Measurements from ENCODE around the gene LRRTM4.

The LRRTM4 gene

DNA sequence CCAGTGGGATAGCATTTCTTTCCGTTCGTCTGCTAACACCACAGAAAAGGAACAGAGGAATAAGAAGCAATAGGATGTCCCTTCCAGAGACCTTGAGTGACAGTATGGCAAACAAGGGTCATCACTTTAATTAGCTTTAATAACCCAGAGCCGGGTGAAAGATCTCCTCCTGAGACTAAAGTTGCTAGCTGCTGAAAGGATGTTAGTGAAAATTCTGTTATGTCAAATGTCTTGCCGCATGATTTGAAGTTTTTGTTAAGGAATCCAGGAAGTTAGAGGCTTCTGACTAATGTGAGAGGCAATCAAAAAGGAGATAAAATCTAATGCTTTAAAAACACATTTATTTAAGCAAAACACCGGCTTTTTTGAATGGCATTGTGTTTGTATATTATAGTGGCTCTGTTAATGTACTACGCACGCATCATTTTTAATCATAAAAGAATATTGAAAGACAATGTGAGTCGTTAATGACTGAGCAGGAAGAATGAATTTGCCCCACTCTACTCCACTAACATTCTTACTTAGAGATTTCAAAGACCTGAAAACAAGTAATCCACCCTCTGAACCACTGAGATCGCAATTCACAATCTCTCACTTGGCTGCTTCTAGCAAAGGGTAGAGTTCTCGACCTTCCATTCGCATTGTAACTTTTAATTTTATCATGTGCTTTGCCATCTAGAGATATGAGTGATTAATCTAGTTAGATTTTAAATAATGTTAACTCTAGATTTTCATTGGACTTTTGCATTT, 536.6 kb downstream of the LRRTM4 start:
- DNase-seq (ENCODE audit: low read depth), result no peak

DNA sequence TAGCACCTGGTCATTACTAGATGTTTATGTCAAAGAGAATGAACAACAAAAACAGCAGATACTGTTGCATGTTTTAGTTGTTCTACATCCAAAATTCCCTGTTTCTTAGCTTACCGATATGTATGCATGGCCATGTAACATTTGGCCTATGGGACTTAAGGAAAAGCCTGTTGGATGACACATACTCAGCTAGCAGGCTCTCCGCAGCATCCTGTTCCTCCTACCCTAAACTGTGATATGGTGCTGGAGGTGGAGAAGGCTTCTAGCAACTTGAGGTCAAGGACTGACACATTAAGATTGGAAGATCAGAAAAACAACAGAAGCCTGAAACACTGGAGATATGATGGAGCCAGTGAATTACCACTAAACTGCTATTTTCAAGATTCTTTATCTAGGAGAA, 537.8 kb downstream of the LRRTM4 start:
- no peak for DNase-seq (ENCODE audit: low read depth)

DNA sequence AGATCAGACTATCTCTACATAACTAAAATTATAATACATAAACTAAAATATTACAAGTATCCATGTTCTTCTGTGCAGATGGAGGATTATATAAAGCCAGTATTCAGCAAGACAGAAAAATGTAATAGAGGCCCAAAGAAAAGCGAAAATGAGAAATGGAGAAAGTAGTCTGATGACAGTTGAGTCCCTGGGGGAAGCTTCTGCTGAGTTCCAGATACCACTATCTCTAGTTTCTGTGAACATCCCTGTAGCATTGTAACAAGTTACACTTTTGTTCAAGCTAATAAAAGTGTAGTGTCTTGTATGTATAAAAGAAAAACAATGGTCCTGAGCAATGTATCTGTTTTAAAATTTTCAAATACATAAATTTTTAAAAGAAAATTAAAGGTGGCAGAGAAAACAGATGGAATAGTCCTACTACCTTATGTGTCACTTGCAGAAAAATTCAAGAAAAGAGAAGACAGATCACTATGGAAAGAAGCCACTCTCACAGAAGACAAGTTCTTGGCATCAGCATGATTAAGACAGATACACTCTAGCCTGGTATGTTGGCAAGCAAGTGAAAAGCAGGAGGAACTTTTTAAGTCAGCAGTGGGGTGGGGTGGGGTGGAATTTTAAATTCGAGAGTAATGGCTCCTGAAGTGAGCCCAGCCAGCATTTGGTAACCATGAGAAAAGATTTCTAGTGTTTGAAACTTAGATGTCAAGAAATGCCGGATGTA, 541.9 kb downstream of the LRRTM4 start:
- DNase-seq (ENCODE audit: low read depth), result no peak

DNA sequence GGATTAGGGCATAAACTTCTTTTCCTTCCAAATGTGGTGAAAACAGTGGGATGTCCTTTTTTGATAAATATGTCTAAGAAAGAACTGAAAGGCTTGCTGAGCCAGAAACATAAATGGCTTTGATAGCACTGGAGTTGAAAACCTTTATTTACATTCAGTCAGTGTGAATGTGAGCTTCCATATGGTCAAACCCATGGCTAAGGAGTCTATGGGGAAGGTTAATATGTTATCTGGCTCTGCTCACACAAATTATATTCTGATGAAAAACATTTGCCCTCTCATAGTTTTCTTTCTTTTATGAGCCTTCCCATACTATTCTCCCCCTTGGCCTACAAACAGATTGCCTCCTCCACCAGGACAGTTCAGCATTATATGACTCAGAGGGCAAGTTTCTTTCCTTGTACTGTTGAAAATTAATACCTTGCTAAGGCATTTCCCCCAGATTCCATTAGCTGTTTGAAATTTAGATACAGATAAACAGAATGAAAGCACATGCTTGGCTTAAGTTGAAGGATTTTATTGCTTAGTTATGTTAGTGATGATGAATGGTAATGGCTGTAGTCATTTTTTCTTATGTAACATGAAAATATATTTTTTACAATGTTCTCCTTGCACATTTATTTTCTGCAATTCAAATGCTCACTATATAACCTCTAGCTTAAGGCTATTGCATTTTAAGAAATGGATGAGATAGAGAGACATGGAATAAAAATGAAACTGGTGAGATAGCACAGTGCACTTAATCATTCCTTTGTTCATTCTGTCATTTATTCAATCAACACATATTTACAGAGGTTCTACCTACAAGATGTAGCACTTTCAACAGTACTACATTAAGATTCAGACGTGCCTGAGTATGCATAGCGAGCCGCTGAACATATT, 544.1 kb downstream of the LRRTM4 start:
- no peak for DNase-seq (ENCODE audit: low read depth)

DNA sequence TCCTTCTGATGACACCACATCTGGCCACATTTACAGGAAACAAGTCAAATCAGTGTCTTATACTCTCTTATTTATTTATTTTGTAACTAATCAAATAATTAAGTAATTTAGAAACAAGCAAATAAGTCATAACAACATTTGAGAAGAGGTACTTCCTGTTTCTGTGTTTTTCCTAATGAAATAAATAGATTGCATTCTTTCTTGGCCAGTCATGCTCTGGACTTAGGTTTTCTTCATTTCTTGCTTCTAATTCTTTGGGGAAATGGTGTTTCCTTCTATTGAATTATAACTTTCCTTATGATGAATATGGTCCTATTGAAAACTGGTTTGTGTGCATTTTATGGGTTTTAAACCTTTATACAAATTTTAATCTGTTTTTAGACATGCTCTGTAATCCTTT, 546.4 kb downstream of the LRRTM4 start:
- no peak for DNase-seq (ENCODE audit: low read depth)

DNA sequence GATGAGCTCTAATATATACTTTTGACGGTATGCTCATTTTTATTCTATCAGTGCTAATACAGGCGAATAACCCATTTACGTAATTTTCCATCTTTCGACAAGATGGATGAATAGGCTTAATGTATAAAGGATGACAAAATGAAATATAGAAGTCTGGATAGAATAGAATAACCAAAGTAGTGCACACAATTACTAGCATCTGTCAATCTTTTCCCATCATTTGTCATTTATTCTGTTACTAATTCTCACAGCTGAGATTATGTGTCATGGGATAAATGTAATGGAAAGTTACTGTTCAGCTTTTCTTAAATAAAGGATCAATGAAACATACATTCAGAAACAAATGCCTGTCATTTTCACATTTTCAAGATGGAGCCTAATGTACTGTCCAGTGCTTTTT, 548.6 kb downstream of the LRRTM4 start:
- DNase-seq (ENCODE audit: low read depth), result no peak

DNA sequence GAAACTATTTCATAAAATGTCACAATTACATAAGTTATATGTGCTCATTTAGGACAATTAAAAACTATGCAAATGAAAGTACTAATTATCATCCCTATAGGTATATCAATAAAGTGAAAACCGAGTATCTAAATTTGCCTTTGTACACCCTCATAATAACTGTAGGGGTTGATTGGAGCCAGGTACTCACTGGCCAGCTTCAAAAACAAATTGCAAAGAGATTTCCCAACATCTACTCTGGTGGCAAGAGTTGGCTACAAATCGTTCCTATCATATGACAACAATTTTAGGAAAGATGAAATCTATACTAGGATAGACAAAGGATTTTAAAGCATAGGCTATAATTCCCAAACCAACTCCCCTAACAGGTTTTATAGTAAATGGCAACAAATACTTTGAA, 556.4 kb downstream of the LRRTM4 start:
- DNase-seq (ENCODE audit: low read depth), result no peak

DNA sequence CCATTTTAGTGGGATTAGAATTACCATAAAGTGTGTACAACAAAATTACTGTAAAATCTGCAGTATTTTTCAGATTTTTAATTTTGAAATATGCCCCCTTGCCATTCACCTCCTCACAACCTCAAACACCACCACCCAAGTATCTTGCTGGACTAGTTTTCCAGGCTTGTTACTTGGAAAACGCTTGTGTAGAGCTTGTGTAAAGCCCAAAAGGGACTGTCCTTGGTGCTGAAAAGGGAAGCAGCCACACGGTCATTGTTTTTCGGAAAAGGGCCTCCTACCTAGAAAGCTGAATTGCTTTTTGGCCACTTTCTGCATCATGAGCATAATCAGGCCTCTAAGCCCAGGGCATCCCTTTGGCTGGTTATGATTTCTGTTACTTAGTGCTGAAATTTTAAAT, 563.4 kb downstream of the LRRTM4 start:
- DNase-seq (ENCODE audit: low read depth), result no peak

DNA sequence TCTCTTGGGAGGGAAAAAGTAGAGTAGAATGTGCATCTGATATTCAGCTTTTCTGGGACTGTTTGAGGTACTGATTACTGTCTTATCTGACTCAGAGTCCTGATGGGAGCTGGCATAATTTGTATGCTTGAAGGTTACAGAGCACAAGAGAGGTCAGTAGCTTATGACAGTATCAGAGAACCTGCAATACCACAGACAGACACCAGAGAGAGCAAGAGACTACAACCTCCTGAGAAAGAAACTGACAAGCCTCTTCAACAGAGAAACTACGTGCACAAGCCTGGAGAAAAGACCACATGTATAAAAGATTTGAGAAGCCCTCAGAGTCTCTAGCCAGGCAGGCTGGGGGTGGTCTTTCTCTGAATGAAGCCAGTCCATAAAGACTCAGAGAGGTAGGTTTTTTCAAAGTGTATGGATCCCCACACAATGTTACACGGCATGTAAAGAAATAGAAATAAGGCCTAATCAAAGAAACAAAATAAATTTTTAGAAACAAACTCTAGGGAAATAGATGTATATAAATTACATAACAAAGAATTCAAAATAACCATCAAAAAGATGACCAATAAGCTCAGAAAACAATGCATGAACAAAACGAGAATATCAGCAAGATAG, 568.3 kb downstream of the LRRTM4 start:
- DNase-seq (ENCODE audit: low read depth), result no peak

DNA sequence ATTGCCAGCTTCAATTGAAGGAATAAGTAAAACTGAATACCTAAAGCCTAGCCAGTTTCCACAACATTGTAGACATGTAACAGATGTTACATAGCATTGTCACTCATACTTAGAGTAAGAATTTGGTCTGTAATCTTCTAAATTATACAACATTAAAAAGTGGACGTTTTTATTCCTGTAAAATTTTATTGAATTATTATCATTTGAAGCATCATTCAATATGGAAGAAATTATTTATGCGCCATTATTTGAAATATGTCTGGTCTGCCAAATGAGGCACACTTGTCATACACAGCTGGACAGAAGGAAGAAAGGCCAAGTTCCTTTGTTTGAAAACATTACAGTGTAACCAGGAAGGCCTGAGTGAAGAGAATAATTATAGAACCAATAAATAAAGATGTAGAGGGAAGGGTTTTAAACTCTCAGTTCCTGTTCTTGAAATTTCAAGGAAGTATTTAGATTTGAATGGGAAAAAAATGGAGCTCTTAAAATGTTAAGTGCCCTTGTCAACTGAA, 575.5 kb downstream of the LRRTM4 start:
- no peak for DNase-seq (ENCODE audit: low read depth)

DNA sequence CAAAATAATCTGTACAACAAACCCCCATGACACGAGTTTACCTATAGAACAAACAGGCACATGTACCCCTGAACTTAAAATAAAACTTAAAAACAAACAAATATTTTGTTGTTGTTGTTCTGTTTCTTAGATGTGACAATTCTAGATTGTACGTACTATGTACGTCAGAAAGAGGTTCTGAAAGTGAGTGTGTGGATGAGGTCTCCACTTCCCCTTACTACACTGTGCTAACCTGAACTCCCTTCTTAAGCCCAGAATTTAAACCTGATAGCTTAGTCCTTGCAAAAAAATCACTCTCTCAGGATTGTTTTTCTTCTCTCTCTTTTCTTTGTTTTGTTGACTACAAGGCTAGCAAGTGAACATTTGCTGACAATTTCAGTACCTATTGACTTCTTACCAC, 581.6 kb downstream of the LRRTM4 start:
- no peak for DNase-seq (ENCODE audit: low read depth)

DNA sequence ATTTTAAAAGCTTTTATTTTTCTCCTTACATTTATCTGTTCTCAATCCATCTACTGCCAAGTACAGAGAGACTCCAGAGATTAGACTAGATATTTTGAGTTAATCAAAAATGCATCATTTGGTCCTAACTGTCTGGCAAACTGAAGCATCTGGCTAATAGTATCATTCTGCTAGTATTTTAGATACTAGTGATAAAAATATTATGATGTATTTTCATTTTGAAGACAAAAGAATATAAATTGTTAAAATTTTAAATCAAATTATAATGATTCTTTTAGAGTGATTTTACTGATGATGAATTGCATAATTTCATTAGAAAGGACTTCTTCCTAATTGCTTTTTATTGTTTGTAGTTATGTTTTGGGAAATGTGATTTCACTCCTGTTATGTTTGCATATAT, 584.0 kb downstream of the LRRTM4 start:
- no peak for DNase-seq (ENCODE audit: low read depth)

DNA sequence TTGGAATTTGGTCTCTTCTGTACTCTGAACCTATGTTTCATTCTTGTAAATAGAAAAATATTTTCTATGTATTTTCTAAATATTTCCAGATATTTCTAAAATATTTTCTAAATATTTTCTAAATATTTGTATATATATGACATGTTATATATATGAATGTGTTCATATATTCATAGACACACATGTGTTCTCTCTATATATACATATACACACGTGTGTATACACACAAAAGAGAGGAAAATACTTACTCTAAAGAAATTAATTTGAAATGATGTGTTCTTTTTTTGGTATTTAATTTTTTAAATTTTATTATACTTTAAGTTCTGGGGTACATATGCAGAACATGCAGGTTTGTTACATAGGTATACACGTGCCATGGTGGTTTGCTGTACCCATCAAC, 589.6 kb downstream of the LRRTM4 start:
- DNase-seq (ENCODE audit: low read depth), result no peak

DNA sequence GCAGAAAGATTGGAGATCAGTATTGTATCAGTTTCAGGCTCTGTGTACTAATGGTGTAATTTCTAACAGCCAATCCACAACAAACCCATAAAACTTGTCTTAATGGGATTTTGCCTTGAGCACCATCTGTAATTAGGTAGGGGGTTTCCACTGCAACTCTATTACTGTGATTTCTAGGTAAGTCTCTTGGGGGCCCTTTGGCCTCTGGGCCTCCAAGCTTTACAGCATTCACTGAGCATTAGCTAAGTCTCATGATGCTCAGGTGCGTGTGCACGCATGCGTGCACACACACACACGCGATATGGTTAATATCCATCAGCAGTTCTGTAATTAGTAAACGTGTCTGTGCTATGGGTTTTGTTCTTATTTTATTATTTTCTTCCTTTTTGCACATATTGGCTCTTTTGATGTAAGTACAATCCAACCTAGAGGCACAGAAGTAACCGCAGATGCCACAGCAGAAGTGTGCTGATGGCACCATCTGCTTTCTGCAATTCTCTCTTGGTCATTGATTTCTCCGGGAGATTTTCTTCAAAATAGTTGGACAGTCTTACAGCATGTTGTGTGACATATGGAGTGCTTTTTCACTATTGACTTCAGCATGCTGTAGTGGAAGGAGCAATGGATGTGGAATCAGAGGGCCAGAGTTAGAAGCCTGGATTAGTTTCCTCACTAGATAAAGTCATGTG, 592.0 kb downstream of the LRRTM4 start:
- DNase-seq (ENCODE audit: low read depth), result no peak

DNA sequence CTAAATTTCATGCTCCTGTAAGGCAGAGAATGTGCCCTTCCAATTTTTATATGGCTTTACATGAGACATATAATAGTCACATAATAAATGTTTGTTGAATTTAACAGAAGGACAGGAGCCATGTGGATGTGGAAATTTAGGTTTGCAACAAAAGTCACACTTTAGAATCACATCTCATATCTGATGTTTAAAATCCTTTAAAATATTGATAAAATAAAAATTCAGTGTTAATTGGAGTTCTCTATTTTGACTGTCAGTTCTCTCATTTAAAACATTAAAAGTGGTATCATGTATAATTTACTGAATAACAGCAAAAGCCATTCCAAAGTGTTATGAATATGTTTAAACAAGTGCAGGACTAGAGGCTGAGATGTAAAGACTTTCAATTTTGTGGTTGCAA, 594.1 kb downstream of the LRRTM4 start:
- no peak for DNase-seq (ENCODE audit: low read depth)

DNA sequence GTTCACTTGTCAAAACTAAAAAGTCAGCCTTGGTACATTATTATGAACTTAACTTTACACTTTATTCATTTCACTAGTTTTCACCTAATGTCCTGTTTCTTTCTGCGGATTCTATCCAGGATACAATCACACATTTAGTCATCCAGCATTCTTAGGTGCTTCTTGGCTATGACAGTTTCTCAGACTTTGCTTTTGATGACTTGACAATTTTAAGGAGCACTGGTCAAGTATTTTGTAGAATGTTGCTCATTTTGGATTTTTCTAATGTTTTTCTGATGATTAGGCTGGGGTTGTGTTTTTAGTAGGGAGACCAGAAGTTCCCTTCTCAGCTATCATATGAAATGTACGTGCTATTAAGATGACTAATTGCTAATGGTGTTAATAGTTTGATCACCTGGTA, 601.2 kb downstream of the LRRTM4 start:
- no peak for DNase-seq (ENCODE audit: low read depth)

DNA sequence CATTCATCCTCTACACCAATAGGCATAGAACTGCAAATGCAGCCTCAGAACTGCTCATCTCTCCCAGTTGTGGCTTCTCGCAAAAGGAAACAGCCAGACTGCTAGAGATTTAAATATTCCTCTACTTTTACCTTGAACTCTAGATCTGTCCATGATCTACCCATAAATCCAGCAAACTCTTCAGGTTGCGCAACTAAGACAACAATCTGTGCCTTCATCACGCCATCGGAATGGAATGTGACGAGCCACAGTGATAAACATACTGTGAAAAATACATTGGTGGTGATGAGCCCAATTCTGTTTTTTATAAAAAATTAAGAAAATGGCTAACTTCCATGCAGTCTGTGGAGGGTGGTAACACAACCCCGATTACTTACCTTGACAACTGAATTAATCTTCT, 626.7 kb downstream of the LRRTM4 start:
- no peak for DNase-seq (ENCODE audit: low read depth)

DNA sequence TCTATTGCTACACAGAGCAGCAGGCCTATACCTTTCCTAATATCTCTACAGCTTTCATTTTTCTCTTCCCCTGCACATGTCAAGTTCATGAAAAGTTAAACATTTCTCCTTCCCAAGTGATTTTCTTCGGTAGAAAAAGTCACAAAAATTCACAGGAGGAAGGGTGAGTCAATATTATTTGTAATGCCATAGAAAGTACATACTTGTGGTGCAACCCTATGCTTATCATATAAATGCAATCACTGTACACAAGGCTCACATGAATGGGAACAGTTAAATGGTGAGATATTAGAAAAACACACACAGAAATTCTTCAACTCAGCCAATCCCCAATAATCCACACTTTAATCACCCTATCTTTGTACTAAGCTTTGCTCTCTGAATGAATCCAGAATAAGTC, 651.6 kb downstream of the LRRTM4 start:
- DNase-seq (ENCODE audit: low read depth), result no peak

DNA sequence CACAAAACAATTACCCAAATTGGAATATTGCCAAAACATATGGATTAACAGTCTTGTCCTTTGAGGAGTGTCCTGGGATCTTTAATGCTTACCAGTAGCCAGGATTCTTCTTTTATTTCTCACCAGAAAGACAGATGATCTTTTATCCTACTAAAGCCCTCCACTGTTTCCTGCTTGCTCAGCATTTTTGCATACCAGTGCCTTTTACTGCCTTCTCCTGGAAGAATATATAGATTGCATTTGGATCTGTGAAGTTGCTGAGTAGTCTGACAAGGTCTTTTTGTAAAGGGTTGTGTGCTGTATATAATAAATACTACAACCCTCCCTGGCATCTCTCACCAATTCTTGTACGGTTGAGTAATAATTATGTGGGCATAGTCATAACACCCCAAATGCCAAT, 652.2 kb downstream of the LRRTM4 start:
- no peak for DNase-seq (ENCODE audit: low read depth)

DNA sequence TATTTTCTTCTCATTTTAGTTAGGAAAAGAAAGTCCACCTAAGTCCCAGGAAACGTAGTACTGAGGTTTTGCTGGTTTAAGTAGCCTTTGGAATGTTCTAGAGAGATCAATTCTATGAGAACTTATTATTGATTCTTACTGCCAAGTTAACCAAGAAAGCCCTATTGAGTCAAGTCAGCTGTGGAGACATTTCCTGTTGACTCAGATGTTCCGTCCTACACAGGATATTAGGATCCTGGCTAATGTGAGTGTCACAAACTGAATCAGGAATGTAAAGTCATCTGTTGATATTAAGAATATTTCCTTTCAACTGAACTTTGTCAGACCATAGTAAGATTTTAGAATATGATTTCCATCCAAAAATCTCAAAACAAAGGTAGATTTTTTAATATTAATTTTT, 654.3 kb downstream of the LRRTM4 start:
- DNase-seq (ENCODE audit: low read depth), result no peak

DNA sequence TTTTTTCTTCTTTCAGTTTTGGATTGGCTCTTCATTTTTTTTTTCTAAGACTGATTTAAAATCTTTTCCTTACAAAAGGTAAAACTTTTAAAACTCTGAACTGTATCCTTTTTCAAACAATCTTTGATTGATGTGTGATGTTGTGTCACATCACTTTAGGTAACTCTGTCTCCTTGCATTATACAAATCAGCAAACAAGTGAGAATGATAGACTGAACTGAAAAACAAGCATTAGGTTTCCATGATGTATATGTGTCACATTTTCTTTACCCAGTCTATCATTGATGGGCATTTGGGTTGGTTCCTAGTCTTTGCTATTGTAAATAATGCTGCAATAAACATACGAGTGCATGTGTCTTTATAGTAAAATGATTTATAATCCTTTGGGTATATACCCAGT, 655.7 kb downstream of the LRRTM4 start:
- no peak for DNase-seq (ENCODE audit: low read depth)

DNA sequence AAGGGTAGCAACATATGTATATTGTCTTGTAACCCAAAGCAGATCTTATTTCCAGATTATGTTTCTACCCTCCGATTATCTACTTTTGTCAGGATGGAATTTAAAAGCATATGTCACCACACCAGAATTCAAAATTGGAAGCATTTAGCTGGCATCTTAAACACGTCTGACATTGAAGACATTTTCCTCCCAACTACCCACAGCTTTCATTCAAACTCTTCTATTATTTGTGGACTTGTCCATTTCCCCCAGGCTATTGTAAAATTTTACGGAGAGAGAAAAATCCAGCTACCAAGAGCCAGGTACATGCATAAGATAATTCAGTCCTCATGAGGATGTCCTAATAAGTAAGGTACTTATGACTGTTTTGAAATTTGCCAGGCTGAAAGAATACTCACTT, 659.3 kb downstream of the LRRTM4 start:
- DNase-seq (ENCODE audit: low read depth), result no peak
